Fibroblast of lung (primary cell): Measurements from ENCODE around the gene PAIP2.

Experiments used
- EZH2 ChIP-seq: IDR thresholded peaks from 2 replicates; pipeline ENCODE4 v1.5.1; 2012; ENCODE audit warnings: low read length, control low read depth, mild to moderate bottlenecking; ENCODE audit errors: missing control alignments
- TF ChIP-seq, protein P1 (sequence below), 2 donors: IDR thresholded peaks in 1 of 2; conservative IDR thresholded peaks in 1 of 2; 1 replicate in 1 of 2; 2 replicates in 1 of 2; pipeline ENCODE4 v1.5.1; 2011 to 2012; ENCODE audit warnings: low read length in 2 of 2, control low read depth in 1 of 2, inconsistent platforms in 1 of 2, low read depth in 1 of 2, mild to moderate bottlenecking in 1 of 2

DNA sequence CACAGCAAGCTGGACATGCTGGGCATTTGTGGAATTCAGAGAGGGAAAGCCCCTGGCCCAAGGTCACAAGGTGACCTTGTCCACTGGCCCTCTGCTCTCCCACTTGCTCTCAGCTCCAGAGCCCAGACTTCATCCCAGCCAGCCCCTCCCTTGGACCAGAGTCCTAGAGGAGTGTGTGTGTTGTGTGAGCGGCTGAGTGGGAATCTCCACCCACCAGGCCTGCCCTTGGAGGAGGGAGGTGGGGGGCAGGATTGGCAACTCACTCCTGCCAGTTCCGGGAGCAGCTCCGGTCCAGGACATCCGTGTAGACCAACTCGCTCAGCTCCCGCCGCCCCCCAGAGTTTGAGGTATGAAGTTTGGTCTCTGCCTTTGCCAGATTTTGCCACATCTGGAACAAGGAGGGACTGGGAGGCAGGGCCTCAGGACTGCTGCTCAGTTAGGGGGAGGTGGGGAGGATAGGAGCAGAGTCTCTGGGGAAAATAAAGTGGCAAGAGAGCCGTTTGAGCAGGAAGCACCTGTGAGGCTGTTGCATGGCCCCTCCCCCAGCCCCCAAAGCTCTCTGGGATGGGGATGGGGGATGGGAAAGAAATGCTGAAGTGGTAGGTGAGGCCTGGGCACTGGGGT lies 46.7 kb downstream of the PAIP2 start:
- TF ChIP-seq, protein P1, sequence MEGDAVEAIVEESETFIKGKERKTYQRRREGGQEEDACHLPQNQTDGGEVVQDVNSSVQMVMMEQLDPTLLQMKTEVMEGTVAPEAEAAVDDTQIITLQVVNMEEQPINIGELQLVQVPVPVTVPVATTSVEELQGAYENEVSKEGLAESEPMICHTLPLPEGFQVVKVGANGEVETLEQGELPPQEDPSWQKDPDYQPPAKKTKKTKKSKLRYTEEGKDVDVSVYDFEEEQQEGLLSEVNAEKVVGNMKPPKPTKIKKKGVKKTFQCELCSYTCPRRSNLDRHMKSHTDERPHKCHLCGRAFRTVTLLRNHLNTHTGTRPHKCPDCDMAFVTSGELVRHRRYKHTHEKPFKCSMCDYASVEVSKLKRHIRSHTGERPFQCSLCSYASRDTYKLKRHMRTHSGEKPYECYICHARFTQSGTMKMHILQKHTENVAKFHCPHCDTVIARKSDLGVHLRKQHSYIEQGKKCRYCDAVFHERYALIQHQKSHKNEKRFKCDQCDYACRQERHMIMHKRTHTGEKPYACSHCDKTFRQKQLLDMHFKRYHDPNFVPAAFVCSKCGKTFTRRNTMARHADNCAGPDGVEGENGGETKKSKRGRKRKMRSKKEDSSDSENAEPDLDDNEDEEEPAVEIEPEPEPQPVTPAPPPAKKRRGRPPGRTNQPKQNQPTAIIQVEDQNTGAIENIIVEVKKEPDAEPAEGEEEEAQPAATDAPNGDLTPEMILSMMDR (conservative IDR thresholded peaks at IDR 0.05 in 1 of 2, IDR thresholded peaks at IDR 0.05 in 1 of 2; ENCODE audit: low read depth in 1 of 2, low read length in 2 of 2), result no peak
- no peak for TF ChIP-seq EZH2
